Measurements from ENCODE around the gene PHKA2. TPM values are rescaled to one million over a fixed set of nuclear protein-coding genes. Genes with fewer than 3 reads are reported as not detected.
A peak's percentile ranks its signal among the peaks of the same experiment; 100 is the strongest.

The PHKA2 gene
- total RNA-seq, 1 experiment from 2014 or later, result 11.7 TPM

DNA sequence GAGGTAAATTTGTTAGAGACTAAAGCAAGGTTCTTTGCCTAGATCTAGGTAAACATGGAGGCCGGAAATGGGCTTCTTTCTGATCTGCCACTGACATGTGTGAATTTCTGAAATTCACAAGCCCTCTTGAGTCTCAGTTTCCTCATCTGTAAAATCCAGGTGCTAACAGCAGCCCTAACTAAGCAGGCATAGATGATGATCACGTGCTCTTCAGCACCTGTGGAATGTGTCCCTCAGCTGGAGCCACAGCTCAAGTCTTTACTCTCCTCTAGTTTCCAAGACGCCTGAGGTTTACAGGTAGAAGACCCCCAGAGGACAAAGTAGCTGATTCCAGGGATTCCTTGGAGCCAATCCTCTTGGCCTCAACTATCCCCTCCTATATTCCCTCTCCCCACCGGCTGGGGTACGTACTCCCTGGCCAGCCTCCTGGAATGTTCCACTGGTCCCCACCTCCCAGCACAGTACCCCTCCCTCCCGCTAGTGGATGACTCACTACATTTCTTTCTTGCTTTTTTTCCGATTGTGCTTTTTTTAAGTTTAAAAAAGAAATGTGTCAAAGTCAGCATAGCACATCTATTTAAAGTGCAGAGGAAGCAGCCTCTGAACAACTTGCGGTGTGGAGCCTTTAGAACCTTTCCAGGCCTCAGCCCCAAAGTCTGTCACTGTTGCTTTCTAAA is 98.4 kb downstream of the PHKA2 start:
- Histone ChIP-seq H3K36me3 (replicated peaks; ENCODE audit: control insufficient read depth, insufficient read depth, low read length) (no peaks in the 10 kb centered on the region), H3K27me3 (ENCODE audit: control insufficient read depth, insufficient read depth, low read length) (no peaks in the 10 kb centered on the region), H3K4me3 (ENCODE audit: insufficient read depth, low read depth, low read length) (no peak overlapping the region)
- peak; percentile 39 for DNase-seq

DNA sequence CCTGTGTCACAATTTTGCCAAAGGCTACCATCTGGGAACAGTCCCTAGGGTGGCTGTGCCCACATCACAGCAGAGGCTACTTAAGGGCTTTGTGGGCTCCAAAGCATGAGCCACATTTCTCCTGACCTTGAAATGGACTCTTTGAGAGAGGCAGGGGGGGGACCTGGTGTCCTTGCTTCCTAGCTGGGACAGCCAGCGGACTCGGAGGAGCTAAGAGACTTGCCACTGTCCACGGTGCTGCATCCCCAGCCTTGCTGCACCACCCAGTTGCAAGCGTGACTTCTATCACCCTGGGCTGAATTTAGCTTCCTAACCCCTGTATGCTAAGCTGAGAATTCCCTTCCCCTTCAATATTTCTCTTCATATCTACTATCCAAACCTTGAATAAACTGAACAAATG is 99.0 kb downstream of the PHKA2 start:
- Histone ChIP-seq H3K27me3 (ENCODE audit: control insufficient read depth, insufficient read depth, low read length) (no peaks in the 10 kb centered on the region), H3K4me3 (ENCODE audit: insufficient read depth, low read depth, low read length) (no peak overlapping the region), H3K36me3 (replicated peaks; ENCODE audit: control insufficient read depth, insufficient read depth, low read length) (no peaks in the 10 kb centered on the region)
- DNase-seq, result peak; percentile 28

DNA sequence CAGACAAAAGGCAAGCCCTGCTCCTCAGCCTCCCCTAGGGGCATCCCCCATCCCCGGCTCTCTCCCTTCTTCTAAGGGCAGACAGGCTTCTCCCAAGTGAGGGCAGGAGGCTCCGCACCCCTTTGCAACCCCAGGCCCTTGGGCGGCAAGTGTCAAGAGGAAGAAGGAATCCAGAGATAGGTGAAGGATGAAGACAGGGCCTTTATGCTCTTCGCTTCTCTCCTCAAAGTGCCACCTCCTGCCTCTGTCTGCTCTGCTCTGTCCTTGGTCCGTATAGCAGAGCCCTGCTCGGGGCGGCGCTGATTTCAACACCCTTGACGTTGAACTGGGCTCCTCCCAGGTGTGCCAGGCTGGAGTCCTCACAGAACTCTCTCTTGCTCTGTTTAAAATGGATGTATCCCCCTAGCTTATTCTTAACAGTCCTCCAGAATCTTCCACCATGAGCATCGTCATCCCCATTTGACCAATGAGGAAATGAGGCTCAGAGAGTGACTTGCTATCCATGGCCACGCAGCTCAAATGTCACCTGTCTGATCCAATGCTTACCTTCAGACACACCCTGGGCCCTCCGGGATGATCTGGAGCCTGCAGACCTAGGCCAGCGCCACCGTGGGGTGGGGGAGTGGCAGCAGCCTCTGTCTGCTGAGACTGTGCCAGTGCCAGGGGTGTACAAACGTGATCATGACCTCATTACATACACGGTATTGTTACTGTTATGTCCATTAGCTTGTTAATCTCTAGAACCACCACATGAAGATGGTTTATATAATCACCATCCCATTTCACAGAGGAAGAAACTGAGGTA is 99.8 kb downstream of the PHKA2 start:
- no peak overlapping the region for H3K4me3 ChIP-seq (ENCODE audit: insufficient read depth, low read depth, low read length)
- H3K36me3 ChIP-seq (replicated peaks; ENCODE audit: control insufficient read depth, insufficient read depth, low read length), result no peaks in the 10 kb centered on the region
- H3K27me3 ChIP-seq (ENCODE audit: control insufficient read depth, insufficient read depth, low read length), result no peaks in the 10 kb centered on the region
- peak; percentile 28 for DNase-seq

DNA sequence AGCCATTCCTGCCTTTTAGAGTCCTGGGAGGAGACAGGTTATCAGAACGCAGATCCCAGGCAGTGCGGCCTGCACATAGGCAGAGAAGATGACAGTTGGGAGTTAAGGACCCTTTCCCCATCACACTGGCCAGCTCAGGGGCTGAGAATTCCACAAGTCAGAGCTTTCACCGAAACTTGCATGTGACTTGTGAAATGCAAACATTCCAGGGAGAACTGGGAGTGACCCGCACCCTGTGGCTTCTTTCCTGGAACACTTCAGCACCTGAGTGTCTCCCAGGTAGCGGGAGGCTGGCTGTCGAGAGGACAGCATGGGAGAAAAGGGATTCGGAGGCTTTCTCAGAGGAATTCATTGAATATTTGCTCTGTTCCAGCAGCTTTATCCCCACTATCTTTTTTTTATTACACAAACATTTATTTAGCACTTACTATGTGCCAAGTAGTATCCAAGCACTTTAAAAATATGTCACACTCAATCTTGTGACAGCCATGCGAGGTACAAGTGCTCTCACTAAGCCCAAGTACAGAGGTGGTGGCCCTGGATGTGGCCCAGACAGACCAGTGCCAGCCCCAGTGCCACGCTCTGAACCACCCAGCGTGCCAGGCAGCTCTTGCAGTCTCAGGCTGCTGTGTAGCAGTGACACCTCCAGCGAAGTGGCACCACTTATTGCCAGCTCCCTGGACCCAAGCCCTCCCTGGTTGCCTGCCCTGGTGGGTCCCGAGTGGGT is 100.5 kb downstream of the PHKA2 start:
- H3K36me3 ChIP-seq (replicated peaks; ENCODE audit: control insufficient read depth, insufficient read depth, low read length), result no peaks in the 10 kb centered on the region
- no peaks in the 10 kb centered on the region for H3K27me3 ChIP-seq (ENCODE audit: control insufficient read depth, insufficient read depth, low read length)
- DNase-seq, result no peak
- H3K4me3 ChIP-seq (ENCODE audit: insufficient read depth, low read depth, low read length), result no peak overlapping the region

DNA sequence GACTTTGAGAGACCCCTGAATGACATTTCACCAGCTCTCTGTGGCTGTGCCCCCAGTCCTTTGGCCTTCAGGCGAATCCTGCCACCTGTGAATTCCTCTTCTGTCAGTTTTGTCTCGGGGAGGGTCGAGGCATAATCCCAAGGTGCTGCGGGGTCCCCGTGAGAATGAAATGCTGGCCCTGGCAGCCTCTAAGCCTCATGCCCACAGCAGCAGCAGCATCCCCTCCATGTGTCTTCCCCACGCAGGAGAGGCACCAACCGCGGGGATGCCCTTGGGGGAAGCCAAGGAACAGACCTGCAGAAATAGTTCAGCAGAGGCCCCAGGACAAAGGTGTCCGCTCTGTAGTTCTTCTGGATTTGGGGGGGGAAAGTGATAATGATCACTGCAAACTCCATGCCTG is 104.8 kb downstream of the PHKA2 start:
- H3K36me3 ChIP-seq (replicated peaks; ENCODE audit: control insufficient read depth, insufficient read depth, low read length), result no peaks in the 10 kb centered on the region
- no peak overlapping the region for H3K4me3 ChIP-seq (ENCODE audit: insufficient read depth, low read depth, low read length)
- no peaks in the 10 kb centered on the region for H3K27me3 ChIP-seq (ENCODE audit: control insufficient read depth, insufficient read depth, low read length)
- DNase-seq, result no peak

DNA sequence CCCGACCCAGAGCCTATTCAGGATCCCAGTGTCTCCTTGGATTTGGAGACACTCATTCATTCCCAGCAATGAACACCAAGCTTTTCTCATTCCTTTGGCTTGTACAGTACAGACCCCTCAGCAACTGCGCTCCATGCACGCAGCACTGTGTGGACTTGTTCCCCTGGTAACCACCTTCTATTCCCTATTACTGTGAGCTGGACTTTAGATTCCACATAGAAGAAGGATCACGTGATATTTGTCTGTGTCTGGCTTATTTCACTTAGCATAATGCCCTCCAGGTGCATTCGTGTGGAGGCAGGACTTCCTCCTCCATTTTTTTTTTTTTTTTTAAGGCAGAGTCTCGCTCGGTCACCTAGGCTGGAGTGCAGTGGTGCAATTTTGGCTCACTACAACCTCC is 106.4 kb downstream of the PHKA2 start:
- no peak overlapping the region for H3K4me3 ChIP-seq (ENCODE audit: insufficient read depth, low read depth, low read length)
- H3K36me3 ChIP-seq (replicated peaks; ENCODE audit: control insufficient read depth, insufficient read depth, low read length), result no peaks in the 10 kb centered on the region
- no peak for DNase-seq
- H3K27me3 ChIP-seq (ENCODE audit: control insufficient read depth, insufficient read depth, low read length), result no peaks in the 10 kb centered on the region

DNA sequence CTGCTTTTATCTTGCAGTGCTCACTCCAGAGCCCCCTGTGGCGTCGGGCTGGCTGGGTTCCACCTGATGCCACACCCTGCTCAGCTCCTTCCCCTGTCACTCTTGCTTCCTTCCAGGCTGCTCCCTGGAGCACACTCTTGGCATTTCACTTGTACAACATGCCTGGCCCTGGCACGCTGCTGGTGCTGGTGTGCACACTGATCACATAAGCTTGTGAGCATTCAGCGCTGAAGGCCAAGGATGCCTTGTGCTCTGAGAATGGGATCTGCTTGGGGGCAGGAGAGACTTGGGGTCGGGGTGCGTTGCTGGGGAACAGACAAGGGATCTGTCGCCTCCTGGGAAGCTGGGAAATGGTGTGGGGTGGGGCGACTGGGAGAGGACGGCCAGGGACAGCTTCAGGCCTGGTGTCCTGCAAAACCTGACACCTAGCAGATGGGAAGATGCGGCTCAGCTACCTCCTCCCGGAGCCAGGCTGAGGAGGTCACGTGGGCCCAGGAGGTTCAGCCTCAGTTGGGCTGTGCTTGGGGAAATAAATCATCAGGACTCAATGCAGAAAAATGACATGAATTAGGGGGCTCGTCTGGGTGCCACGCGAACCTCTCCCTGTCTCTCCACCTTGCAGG is 108.5 kb downstream of the PHKA2 start:
- no peaks in the 10 kb centered on the region for H3K27me3 ChIP-seq (ENCODE audit: control insufficient read depth, insufficient read depth, low read length)
- H3K36me3 ChIP-seq (replicated peaks; ENCODE audit: control insufficient read depth, insufficient read depth, low read length), result no peaks in the 10 kb centered on the region
- DNase-seq, result no peak
- H3K4me3 ChIP-seq (ENCODE audit: insufficient read depth, low read depth, low read length), result no peak overlapping the region

DNA sequence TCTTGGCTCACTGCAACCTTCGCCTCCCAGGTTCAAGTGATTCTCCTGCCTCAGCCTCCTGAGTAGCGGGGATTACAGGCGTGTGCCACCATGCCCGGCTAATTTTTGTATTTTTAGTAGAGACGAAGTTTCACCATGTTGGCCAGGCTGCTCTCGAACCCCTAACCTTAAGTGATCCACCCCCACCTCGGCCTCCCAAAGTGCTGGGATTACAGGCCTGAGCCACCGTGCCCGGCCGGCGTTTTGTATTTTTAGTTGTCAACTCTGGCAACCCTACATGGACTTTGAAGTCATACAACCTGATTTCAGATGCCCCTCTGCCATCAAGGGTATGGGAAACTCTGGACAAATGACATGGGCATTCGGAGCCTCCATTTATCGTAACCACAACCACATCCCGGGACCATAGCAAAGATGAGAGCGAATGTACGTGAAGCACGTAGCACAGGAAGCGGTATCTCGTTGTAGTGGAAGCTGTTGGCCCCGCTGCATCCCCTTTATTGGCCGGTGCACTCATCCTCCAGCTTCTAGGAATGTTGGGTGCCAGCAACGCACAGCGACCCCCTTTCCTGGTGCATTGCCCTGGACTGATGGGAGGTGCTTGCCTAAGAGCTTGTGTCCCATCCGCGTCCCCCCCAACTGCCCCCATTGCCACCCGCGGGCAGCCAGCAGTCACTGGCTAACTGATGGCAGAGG is 109.2 kb downstream of the PHKA2 start:
- no peak overlapping the region for H3K4me3 ChIP-seq (ENCODE audit: insufficient read depth, low read depth, low read length)
- no peaks in the 10 kb centered on the region for H3K36me3 ChIP-seq (replicated peaks; ENCODE audit: control insufficient read depth, insufficient read depth, low read length)
- DNase-seq, result no peak
- no peaks in the 10 kb centered on the region for H3K27me3 ChIP-seq (ENCODE audit: control insufficient read depth, insufficient read depth, low read length)

DNA sequence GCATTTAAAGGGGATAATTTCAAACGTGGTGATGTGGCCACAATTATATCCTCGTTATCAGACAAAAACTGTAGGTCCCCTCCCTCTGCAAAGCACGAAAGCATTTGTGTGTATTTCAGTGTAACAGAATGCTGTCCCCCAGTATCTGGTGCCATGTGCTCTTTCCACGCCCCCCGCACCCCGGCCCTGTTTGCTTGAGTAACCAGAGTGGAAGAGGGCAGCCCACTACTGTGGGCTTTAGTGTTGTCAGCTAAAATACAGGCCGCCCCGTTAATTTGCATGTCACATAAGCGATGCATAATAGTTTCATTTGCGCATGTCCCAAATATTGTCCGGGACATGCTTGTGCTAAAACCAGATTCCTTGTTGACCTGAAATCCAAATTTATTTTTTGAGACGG is 110.1 kb downstream of the PHKA2 start:
- Histone ChIP-seq H3K36me3 (replicated peaks; ENCODE audit: control insufficient read depth, insufficient read depth, low read length) (no peaks in the 10 kb centered on the region), H3K4me3 (ENCODE audit: insufficient read depth, low read depth, low read length) (no peak overlapping the region), H3K27me3 (ENCODE audit: control insufficient read depth, insufficient read depth, low read length) (no peaks in the 10 kb centered on the region)
- no peak for DNase-seq

DNA sequence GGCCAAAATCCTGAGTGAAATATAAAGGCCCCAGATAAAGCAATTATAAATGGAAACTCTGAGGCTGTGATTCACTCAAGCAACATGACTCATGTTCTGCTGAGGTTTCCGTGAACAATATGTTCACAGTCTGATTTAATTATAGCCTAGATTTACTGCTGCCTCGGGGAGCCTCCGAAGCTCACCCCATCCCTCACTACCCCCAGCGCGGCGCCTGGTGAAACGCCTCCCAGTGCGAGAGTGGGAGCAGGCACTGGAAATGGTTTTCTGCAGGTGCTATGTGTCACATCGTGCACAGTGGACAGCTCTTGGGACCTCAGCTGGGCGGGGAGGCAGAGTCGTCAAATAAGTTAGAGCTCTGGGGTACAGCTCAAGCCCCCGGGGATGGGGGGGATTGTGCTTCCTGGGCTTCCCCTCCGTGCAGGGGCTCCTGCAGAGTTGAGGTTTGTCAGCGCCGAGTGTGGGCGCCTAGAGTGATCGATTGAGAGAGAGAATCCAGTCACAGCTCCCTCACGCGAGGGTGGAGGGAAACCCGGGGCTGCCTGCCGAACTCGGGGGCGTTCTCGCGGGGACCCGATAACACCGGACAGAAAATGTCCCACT is 110.6 kb downstream of the PHKA2 start:
- Histone ChIP-seq H3K4me3 (ENCODE audit: insufficient read depth, low read depth, low read length) (no peak overlapping the region), H3K27me3 (ENCODE audit: control insufficient read depth, insufficient read depth, low read length) (no peaks in the 10 kb centered on the region), H3K36me3 (replicated peaks; ENCODE audit: control insufficient read depth, insufficient read depth, low read length) (no peaks in the 10 kb centered on the region)
- DNase-seq, result no peak

DNA sequence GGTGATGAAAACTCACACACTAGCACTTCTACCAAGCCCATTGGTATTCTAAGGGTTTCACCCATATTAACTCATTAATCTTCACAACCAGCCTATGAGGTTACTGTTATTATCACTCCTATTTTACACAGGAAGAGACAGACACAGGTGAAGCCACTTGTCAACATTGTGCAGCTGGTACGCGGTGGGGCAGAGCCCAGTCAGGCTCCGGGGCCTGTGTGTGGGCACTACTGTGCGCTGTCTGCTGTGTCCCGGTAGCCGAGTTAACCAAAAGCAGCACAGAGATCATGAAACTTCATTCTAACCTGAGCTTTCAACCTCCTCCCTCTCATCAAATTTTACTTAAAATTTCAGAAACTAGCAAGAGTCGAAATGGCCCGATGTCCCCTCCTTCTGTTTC is 111.3 kb downstream of the PHKA2 start:
- DNase-seq, result no peak
- Histone ChIP-seq H3K4me3 (ENCODE audit: insufficient read depth, low read depth, low read length) (no peak overlapping the region), H3K36me3 (replicated peaks; ENCODE audit: control insufficient read depth, insufficient read depth, low read length) (no peaks in the 10 kb centered on the region), H3K27me3 (ENCODE audit: control insufficient read depth, insufficient read depth, low read length) (no peaks in the 10 kb centered on the region)

DNA sequence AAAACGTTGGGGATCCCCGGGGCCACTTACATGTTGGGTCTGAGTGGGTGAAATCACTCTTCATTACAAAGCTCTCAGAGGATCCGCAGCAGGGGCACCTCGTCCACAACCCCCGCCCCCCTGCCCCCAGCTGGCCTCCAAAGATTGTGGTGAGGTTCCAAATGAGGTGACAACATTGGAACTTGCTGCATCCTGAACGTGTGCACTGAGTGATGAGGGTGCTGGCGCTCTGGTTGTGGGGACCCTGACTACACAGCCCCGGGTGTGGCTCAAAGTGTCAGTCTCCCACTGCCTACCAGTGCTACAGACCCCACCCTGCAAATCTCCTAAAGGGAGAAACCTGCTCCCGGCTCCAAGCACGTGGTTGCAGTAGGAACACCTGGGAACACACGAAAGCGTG is 111.9 kb downstream of the PHKA2 start:
- H3K27me3 ChIP-seq (ENCODE audit: control insufficient read depth, insufficient read depth, low read length), result no peaks in the 10 kb centered on the region
- H3K4me3 ChIP-seq (ENCODE audit: insufficient read depth, low read depth, low read length), result no peak overlapping the region
- no peak for DNase-seq
- no peaks in the 10 kb centered on the region for H3K36me3 ChIP-seq (replicated peaks; ENCODE audit: control insufficient read depth, insufficient read depth, low read length)

DNA sequence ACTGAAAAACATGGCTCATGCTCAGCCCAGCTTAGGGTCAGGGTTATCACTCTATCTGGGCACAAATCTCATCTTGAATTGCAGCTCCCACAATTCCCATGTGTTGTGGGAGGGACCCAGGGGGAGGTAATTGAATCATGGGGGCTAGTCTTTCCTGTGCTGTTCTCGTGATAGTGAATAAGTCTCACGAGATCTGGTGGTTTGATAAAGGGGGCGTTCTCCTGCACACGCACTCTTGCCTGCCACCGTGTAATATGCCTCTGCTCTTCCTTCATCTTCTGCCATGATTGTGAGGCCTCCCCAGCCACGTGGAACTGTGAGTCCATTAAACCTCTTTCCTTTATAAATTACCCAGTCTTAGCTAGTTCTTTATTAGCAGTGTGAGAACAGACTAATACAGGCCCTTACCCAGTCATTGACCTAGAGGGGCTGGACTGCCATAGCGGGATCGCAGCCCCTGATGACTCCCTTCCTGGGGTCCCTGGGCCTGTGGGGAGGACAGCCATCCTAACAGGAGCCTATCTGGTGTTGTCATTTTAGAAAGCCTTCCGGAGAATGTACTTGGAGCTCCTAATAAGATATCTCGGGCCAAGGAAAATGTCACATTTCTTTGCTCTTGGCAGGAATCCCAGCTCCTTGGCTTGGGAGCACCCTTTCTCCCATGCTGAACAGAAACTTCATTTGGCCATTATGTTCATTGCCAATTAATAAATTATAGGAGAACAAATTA is 112.6 kb downstream of the PHKA2 start:
- no peak for DNase-seq
- Histone ChIP-seq H3K4me3 (ENCODE audit: insufficient read depth, low read depth, low read length) (no peak overlapping the region), H3K36me3 (replicated peaks; ENCODE audit: control insufficient read depth, insufficient read depth, low read length) (no peaks in the 10 kb centered on the region), H3K27me3 (ENCODE audit: control insufficient read depth, insufficient read depth, low read length) (no peaks in the 10 kb centered on the region)

Data from H7 (cell line).